22Rv1 (cell line): ENCODE results near the gene ZNF468.

Source experiments
- ZFX ChIP-seq: fragments of 450-650 bp; IDR thresholded peaks from 2 replicates; pipeline ENCODE4 v1.6.1; 2017; ENCODE audit warnings: antibody characterized with exemption, borderline replicate concordance
- TF ChIP-seq, protein P1 (sequence below): fragments of 450-650 bp; IDR thresholded peaks from 2 replicates; pipeline ENCODE4 v1.5.1; 2017; ENCODE audit warnings: mild to moderate bottlenecking

- TF ChIP-seq, protein P1, sequence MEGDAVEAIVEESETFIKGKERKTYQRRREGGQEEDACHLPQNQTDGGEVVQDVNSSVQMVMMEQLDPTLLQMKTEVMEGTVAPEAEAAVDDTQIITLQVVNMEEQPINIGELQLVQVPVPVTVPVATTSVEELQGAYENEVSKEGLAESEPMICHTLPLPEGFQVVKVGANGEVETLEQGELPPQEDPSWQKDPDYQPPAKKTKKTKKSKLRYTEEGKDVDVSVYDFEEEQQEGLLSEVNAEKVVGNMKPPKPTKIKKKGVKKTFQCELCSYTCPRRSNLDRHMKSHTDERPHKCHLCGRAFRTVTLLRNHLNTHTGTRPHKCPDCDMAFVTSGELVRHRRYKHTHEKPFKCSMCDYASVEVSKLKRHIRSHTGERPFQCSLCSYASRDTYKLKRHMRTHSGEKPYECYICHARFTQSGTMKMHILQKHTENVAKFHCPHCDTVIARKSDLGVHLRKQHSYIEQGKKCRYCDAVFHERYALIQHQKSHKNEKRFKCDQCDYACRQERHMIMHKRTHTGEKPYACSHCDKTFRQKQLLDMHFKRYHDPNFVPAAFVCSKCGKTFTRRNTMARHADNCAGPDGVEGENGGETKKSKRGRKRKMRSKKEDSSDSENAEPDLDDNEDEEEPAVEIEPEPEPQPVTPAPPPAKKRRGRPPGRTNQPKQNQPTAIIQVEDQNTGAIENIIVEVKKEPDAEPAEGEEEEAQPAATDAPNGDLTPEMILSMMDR, result no peak
- no peak for TF ChIP-seq ZFX
Measured at GRCh38 chr19:52871466-52871865, 14.0 kb upstream of the ZNF468 start.
